Measurements from ENCODE around the gene BLM.

Gene BLM

DNA sequence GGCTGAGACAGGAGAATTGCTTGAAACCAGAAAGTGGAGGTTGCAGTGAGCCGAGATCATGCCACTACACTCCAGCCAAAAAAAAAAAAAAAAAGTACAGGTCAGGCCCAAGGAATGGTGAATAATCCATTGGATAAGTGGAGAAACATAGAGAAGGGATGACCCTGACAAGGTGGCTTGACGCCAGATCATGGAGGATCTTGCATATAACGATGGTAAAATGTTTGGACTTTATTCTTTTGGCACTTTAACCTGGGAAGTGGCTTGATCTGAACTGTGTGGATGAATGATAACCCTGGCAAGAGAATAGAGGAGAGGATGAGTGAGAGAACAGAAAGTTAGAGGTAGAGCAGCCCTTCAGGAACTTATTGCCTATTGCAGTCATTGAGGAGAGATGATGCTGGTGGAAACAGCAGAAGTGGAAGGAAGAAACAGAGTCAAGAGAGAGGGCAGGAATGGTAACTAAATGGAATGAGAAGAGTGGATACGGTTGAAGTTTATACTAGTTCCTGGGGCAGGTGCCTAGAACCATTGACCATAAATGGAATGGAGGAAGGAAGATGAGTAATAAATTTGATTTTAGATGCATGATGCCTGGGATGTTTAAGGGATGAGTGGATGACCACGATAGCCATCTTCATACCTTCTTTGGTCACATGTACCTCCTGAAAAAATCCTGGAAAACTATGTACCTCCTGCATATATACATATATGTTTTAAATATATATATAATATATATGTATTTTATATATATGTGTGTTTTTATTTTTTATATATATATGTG, 57.8 kb downstream of the BLM start:
- no peak for TF ChIP-seq SIN3A (IDR thresholded peaks at IDR 0.05; ENCODE audit: borderline replicate concordance, insufficient read depth, low read length)
- TF ChIP-seq REST (IDR thresholded peaks at IDR 0.05; ENCODE audit: insufficient read depth in 1 of 2, low read depth in 2 of 2, low read length in 2 of 2) = no peak
- no peak for TF ChIP-seq FOXP2 (optimal IDR thresholded peaks at IDR 0.05; ENCODE audit: borderline replicate concordance, extremely low read depth, extremely low read length, insufficient read depth)
- no peak for TF ChIP-seq POLR2AphosphoS5 (IDR thresholded peaks at IDR 0.05; ENCODE audit: low read depth, low read length)
- TF ChIP-seq TAF1 (IDR thresholded peaks at IDR 0.05; ENCODE audit: borderline replicate concordance, insufficient read depth, low read length) = no peak

- TF ChIP-seq REST (IDR thresholded peaks at IDR 0.05; ENCODE audit: insufficient read depth in 1 of 2, low read depth in 2 of 2, low read length in 2 of 2) (no peak), SIN3A (IDR thresholded peaks at IDR 0.05; ENCODE audit: borderline replicate concordance, insufficient read depth, low read length) (no peak), TAF1 (IDR thresholded peaks at IDR 0.05; ENCODE audit: borderline replicate concordance, insufficient read depth, low read length) (no peak), FOXP2 (optimal IDR thresholded peaks at IDR 0.05; ENCODE audit: borderline replicate concordance, extremely low read depth, extremely low read length, insufficient read depth) (no peak), POLR2AphosphoS5 (IDR thresholded peaks at IDR 0.05; ENCODE audit: low read depth, low read length) (no peak)
These were observed 63.8 kb downstream of the BLM start for GRCh38 chr15:90780916-90781315.

DNA sequence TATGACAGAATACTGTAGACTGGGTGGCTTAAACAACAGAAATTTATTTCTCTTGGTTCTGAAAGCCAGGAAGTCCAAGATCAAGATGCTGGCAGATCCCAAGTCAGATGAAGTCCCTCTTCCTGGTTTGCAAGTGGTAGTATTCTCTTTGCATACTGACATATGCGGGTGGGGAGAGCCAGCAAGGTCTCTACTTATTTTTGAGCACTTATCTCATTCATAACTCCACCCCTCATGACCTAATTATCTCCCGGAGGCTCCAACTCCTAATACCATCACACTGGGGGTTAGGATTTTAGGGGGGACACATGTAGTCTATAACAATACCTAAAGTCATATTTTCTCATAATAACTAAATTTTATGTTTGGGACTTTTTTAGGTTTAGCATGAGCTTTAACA, 65.3 kb downstream of the BLM start:
- TF ChIP-seq POLR2AphosphoS5 (IDR thresholded peaks at IDR 0.05; ENCODE audit: low read depth, low read length) (no peak), FOXP2 (optimal IDR thresholded peaks at IDR 0.05; ENCODE audit: borderline replicate concordance, extremely low read depth, extremely low read length, insufficient read depth) (no peak), REST (IDR thresholded peaks at IDR 0.05; ENCODE audit: insufficient read depth in 1 of 2, low read depth in 2 of 2, low read length in 2 of 2) (no peak), SIN3A (IDR thresholded peaks at IDR 0.05; ENCODE audit: borderline replicate concordance, insufficient read depth, low read length) (no peak), TAF1 (IDR thresholded peaks at IDR 0.05; ENCODE audit: borderline replicate concordance, insufficient read depth, low read length) (no peak)

GRCh38 chr15:90787881-90788280, 70.7 kb downstream of the BLM start:
- TF ChIP-seq SIN3A (IDR thresholded peaks at IDR 0.05; ENCODE audit: borderline replicate concordance, insufficient read depth, low read length) = no peak
- TF ChIP-seq POLR2AphosphoS5 (IDR thresholded peaks at IDR 0.05; ENCODE audit: low read depth, low read length) = no peak
- no peak for TF ChIP-seq TAF1 (IDR thresholded peaks at IDR 0.05; ENCODE audit: borderline replicate concordance, insufficient read depth, low read length)
- TF ChIP-seq FOXP2 (optimal IDR thresholded peaks at IDR 0.05; ENCODE audit: borderline replicate concordance, extremely low read depth, extremely low read length, insufficient read depth) = no peak
- no peak for TF ChIP-seq REST (IDR thresholded peaks at IDR 0.05; ENCODE audit: insufficient read depth in 1 of 2, low read depth in 2 of 2, low read length in 2 of 2)
